Measurements from ENCODE around the gene ALG2. TPM values are rescaled to one million over a fixed set of nuclear protein-coding genes. Genes with fewer than 3 reads are reported as not detected.

Gene ALG2
- total RNA-seq, 2 donors from 2014 or later: 47.0 to 64.4 TPM

DNA sequence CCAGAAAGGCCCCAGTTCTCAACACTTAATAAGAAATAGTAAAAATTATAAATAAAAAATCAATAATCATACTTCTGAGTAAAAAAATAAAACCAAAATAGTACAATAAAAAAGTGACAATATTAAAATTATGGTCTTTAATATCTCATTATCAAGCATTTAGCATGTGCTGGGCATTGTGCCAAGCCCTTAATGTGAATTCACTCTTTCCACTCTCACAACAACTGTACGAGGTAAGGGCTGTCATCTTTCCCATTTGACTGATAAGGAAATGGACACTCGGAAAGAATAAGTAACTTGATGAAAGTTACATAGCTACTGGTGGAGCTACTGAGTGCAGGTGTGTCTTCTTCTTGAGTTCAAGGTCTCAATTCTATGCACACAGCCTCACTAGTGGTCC, 43.9 kb upstream of the ALG2 start:
- intact Hi-C loops (cut with DNase I): loop anchor here (10.0 kb wide), 2 partner anchors 759 to 839 kb away; no protein-coding TSS in a partner anchor

DNA sequence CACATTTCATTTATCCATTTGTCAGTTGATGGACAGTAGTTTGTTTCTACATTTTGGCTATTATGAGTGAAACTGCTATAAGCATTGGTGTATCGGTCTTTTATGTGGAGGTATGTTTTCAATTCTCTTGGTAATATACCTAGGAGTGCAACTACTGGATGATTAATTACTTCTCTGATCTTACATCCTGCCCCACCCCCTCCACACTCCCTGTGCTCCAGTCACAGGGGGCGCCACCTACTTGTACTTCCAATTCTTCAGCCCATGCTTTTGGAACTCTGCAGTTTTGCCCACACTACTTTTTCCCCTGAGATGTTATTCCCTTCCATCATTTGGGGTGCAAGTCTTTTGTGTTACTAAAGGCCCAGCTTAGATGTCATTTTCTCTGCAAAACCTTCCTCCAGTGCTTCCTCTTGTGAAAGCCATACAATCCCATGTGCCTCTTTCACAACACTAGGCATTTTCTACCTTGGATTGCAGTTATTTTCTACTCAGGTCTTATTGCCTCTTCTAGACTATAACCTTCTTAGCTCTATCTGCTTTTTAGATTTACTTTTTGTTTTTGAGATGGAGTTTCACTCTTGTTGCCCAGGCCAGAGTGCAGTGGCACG, 42.4 kb upstream of the ALG2 start:
- Histone ChIP-seq H3K4me3 (no peak overlapping the region), H3K27ac (no peak overlapping the region), H3K27me3 (replicated peaks; ENCODE audit: insufficient read depth) (no peaks in the 10 kb centered on the region), H3K4me1 (replicated peaks) (no peaks in the 10 kb centered on the region), H3K36me3 (no peaks in the 10 kb centered on the region), H3K9me3 (no peaks in the 10 kb centered on the region)
- intact Hi-C loops (cut with DNase I): loop anchor here (10.0 kb wide), 2 partner anchors 761 to 841 kb away; no protein-coding TSS in a partner anchor
- TF ChIP-seq, protein P1, sequence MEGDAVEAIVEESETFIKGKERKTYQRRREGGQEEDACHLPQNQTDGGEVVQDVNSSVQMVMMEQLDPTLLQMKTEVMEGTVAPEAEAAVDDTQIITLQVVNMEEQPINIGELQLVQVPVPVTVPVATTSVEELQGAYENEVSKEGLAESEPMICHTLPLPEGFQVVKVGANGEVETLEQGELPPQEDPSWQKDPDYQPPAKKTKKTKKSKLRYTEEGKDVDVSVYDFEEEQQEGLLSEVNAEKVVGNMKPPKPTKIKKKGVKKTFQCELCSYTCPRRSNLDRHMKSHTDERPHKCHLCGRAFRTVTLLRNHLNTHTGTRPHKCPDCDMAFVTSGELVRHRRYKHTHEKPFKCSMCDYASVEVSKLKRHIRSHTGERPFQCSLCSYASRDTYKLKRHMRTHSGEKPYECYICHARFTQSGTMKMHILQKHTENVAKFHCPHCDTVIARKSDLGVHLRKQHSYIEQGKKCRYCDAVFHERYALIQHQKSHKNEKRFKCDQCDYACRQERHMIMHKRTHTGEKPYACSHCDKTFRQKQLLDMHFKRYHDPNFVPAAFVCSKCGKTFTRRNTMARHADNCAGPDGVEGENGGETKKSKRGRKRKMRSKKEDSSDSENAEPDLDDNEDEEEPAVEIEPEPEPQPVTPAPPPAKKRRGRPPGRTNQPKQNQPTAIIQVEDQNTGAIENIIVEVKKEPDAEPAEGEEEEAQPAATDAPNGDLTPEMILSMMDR (IDR thresholded peaks at IDR 0.05): no peak
- TF ChIP-seq POLR2A (IDR thresholded peaks at IDR 0.05) (no peak), POLR2AphosphoS5 (IDR thresholded peaks at IDR 0.05) (no peak)
- DNase-seq (ENCODE audit: low spot score): no peak
- 83% methylated on average over 3 of the region's 3 CpGs for WGBS

More for the DNA sequence above, 43.9 kb upstream of the ALG2 start:
- H3K36me3 ChIP-seq: no peaks in the 10 kb centered on the region
- H3K4me3 ChIP-seq: no peak overlapping the region
- TF ChIP-seq POLR2A (IDR thresholded peaks at IDR 0.05) (no peak), POLR2AphosphoS5 (IDR thresholded peaks at IDR 0.05) (no peak)
- TF ChIP-seq, protein P1 (IDR thresholded peaks at IDR 0.05): no peak
- no peaks in the 10 kb centered on the region for H3K9me3 ChIP-seq
- no peaks in the 10 kb centered on the region for H3K4me1 ChIP-seq (replicated peaks)
- no peak overlapping the region for H3K27ac ChIP-seq
- WGBS: 40% methylated on average over 2 of the region's 2 CpGs
- H3K27me3 ChIP-seq (replicated peaks; ENCODE audit: insufficient read depth): no peaks in the 10 kb centered on the region
- DNase-seq (ENCODE audit: low spot score): no peak

GRCh38 chr9:99262949-99263418, 41.2 kb upstream of the ALG2 start:
- WGBS: 91% methylated on average over 7 of the region's 7 CpGs
- H3K4me1 ChIP-seq (replicated peaks): no peaks in the 10 kb centered on the region
- H3K9me3 ChIP-seq: no peaks in the 10 kb centered on the region
- H3K27me3 ChIP-seq (replicated peaks; ENCODE audit: insufficient read depth): no peaks in the 10 kb centered on the region
- intact Hi-C loops (cut with DNase I): loop anchor here (10.0 kb wide), 2 partner anchors 762 to 842 kb away; no protein-coding TSS in a partner anchor
- H3K36me3 ChIP-seq: no peaks in the 10 kb centered on the region
- TF ChIP-seq POLR2AphosphoS5 (IDR thresholded peaks at IDR 0.05) (no peak), POLR2A (IDR thresholded peaks at IDR 0.05) (no peak)
- TF ChIP-seq, protein P1 (IDR thresholded peaks at IDR 0.05): no peak
- no peak for DNase-seq (ENCODE audit: low spot score)
- no peak overlapping the region for H3K27ac ChIP-seq
- no peak overlapping the region for H3K4me3 ChIP-seq

DNA sequence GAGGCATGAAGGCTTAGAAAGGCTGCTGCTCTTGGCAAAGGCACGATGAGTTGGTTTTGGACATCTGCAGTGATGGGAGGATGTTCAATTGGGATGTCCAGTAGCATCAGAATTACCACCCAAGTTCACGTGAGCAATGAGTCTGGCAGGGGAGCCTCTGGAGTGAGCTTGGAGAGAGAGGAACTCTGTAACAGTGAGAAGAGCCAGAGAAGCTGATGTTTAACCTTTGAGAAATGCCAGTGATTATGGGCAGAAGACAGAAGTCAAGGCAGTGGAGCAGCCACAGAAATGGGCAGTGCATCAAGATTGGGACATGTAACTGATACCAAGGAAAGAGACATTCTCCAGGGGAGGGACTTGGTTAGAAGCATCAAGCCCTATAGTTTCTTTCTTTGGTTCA, 40.2 kb upstream of the ALG2 start:
- no peaks in the 10 kb centered on the region for H3K36me3 ChIP-seq
- H3K27me3 ChIP-seq (replicated peaks; ENCODE audit: insufficient read depth): no peaks in the 10 kb centered on the region
- H3K9me3 ChIP-seq: no peaks in the 10 kb centered on the region
- TF ChIP-seq, protein P1 (IDR thresholded peaks at IDR 0.05): no peak
- TF ChIP-seq POLR2AphosphoS5 (IDR thresholded peaks at IDR 0.05) (no peak), POLR2A (IDR thresholded peaks at IDR 0.05) (no peak)
- no peak overlapping the region for H3K4me3 ChIP-seq
- no peak for DNase-seq (ENCODE audit: low spot score)
- intact Hi-C loops (cut with DNase I): loop anchor here (10.0 kb wide), 2 partner anchors 763 to 843 kb away; no protein-coding TSS in a partner anchor
- H3K4me1 ChIP-seq (replicated peaks): no peaks in the 10 kb centered on the region
- H3K27ac ChIP-seq: no peak overlapping the region
- WGBS: 88% methylated on average over 2 of the region's 2 CpGs
